NOMO-1 treated with dmso at 0.1 percent for 144 hours (cell line): ENCODE data around the gene TBCK.

ENCODE experiments used
- DNase-seq: peaks from one replicate; lab custom pipeline; 2025; ENCODE audit not compliant: unreplicated experiment; lab: John Stamatoyannopoulos, UW

TBCK gene

DNA sequence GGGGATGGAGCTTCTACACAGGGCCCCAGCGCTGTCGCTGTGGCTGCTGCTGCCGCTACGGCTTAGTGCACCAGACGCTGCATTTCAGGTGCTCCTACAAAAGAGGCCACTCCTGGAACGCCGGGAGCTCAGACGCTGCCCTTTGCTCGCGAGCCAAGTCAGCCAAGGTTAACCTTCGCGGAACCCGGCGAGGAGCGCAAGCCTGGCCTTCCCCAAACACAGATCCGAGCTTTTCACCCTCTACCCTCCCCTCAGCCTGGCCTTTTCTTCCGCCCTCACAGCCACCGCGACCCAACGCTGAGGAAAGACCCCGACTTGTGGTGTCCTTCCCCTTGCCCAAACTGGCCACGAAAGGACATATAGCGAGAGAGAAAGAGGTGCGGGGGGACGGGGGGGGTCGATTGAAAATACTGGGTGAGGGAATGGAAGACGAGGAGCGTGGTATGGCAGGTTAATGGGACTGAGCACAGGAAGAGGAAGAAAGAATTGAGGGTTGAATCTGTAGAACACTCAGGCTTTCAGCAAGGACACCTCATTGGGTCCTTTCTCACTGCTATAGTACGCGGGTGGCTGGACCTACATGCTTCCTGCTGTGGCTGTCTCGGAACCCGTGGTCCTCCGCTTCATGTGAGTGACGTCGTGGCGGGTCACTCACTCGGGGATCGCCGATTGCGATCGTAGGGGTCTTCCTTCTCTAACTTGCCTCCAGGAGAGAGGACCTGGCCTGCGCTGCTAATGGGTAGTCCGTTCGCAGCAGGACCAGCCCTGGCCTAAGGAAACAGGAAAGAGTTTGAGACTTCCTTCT is at the start of gene TBCK, which contains the start of gene AIMP1:
Gene TBCK, minus strand, starts transcription at position 242 of the 805 bp plus-strand sequence. CDS start 7,249 bp downstream, outside the sequence.
Gene AIMP1, plus strand, starts transcription at position 583 of the 805 bp plus-strand sequence. CDS start 8,460 bp downstream, outside the sequence.
- peak; percentile 83 for DNase-seq

- DNase-seq: peak; percentile 28
Observed at GRCh38 chr4:106365613-106366012, 49.6 kb upstream of the TBCK start.

GRCh38 chr4:106364282-106364681 is 48.3 kb upstream of the TBCK start:
- no peak for DNase-seq

GRCh38 chr4:106362086-106362825 is 46.2 kb upstream of the TBCK start:
- DNase-seq: no peak

- DNase-seq: no peak
Observed at GRCh38 chr4:106358899-106359298, 42.9 kb upstream of the TBCK start.

DNA sequence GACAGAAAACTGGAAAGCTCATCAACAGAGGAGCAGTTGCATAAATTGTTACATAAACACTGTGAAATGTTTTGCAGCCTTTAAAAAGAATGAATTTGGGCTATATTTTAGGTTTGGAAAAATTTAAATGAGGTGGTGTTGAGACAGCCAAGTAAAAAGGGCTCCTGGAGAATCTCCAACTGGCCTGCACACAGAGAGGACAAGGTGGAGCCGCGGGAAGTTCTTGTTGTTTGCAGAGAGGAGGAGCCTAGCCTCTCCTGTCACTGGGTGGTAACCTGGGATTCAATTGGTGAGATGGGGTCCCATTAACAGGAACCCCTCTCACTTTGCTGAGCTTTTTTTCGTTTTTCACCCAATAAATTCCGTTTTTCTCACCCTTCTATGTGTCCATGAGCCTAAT is 39.2 kb upstream of the TBCK start:
- DNase-seq: no peak

- DNase-seq: no peak
Observed at GRCh38 chr4:106353786-106354185, 37.8 kb upstream of the TBCK start.

DNA sequence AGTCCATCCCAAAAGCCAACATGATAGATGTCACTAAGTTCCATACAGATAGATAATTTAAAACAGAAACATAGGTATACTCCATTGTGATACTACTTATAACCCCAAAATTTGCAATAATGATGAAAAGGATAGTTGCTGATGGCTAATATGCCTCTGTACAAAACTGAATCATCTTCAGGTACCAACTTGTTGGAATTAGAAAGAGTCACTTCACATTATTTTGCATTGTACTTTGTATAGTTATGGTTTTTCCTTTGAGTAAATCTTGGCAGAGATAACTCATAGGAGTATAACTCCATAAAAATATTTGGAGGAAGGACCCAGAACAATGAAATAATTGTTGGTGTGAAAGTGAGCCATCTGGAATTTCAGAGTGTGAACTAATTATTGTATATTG is 35.0 kb upstream of the TBCK start:
- DNase-seq: no peak

- DNase-seq: no peak
Observed at GRCh38 chr4:106347167-106347566, 31.2 kb upstream of the TBCK start.

DNA sequence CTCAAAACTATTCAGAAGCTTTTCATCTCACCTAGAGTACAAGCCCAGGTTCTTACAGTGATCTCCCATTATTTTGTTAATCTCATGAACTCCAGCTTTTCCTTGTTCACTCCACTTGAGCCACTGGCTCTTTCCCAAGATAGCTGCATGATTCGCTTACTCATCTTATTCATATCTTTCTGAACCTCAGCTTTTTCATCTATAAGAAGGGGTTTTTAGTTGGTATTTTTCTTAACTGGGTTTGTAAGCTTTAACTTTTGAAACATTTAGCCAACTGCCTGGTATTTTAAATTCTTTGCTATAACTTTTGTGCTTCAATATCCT is 28.6 kb upstream of the TBCK start:
- no peak for DNase-seq

- DNase-seq: no peak
Observed at GRCh38 chr4:106343865-106344646, 28.0 kb upstream of the TBCK start.

- no peak for DNase-seq
Observed at GRCh38 chr4:106340774-106341173, 24.8 kb upstream of the TBCK start.

DNA sequence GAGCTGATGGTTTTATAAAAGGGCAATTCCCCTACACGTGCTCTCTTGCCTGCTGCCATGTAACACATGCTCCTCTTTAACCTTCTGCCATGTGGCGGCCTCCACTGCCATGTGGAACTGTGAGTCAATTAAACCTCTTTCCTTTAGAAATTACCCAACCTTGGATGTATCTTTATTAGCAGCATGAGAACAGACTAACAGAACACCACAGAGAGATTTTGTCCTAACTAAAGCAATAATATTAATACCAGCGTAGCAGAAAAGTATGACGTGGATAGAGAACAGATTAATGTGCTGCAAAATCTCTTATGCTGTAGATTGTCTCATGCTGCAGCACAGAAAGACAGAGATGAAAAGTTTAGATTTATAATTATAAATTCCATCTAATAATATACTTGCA is 23.4 kb upstream of the TBCK start:
- no peak for DNase-seq

- DNase-seq: no peak
Observed at GRCh38 chr4:106338671-106339070, 22.7 kb upstream of the TBCK start.

GRCh38 chr4:106337916-106338315 is 21.9 kb upstream of the TBCK start:
- DNase-seq: no peak

GRCh38 chr4:106336618-106337017 is 20.6 kb upstream of the TBCK start:
- DNase-seq: no peak

- no peak for DNase-seq
Observed at GRCh38 chr4:106334741-106335470, 18.9 kb upstream of the TBCK start.

DNA sequence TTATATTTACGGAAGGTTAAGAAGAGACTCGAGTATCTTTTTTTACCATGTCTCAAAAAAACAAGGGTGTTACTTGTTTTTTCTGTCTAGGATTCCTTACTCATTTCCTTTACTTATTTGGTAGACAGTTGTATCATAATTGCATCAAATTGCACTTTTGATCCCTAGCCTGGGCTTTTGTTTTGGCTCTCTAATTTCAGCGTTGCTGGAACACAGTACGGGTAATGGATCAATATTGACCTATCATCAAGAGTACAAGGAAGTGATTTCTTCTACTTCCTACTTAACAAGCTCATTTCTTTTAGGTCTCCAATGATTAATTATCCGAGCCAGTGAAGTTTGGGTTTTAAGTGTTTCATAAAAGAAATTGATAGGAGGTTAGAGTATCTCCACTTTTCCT is 17.2 kb upstream of the TBCK start:
- no peak for DNase-seq

DNA sequence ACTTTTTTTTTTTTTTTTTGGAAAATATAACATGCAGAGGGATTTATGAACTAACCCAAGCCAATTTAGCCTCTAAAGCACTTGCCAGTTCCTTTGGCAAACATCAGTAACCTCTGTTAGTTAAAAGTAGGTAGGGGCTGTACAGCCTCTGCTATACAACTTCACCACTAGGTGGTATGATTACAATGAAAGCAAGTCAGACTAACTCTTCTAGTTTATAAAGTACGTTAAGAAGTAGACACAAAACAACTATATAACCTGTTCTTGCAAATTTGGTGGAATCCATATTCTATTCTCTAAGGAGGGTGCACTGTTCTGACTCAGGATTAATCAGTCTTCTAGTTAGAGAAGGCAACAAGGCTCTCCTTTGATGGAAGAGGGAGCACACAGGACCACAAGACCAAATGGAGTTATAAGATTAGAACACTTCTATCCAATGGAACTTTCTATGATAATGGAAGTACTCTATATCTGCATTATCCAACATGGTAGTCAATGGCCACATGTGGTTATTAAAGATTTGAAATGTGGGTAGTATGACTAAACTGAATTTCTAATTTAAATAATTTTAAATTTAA is 13.1 kb upstream of the TBCK start:
- DNase-seq: no peak

GRCh38 chr4:106325800-106326199 is 9.8 kb upstream of the TBCK start:
- no peak for DNase-seq

- DNase-seq: no peak
Observed at GRCh38 chr4:106323119-106323518, 7.1 kb upstream of the TBCK start.
